Measurements from ENCODE around the gene MNAT1.

DNA sequence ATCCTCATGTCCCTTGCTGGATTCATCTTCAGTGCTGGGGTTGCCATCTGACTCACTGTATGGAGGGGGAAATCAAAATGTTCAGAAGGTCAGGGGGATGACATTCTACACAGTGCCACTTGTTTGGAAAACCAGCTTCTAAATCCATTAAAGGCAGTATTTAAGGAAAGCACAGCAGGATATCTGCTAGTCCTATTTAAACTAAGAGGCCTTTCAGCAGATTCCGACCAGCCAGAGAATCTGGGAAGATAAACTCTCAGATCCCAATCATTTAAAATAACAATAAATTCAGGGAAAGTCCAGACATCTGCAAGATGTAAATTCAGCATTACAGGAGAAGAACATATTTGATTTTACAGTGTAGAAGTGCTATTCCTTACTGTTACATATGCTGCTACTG is 14.2 kb upstream of the MNAT1 start:
- TF ChIP-seq, protein P1, sequence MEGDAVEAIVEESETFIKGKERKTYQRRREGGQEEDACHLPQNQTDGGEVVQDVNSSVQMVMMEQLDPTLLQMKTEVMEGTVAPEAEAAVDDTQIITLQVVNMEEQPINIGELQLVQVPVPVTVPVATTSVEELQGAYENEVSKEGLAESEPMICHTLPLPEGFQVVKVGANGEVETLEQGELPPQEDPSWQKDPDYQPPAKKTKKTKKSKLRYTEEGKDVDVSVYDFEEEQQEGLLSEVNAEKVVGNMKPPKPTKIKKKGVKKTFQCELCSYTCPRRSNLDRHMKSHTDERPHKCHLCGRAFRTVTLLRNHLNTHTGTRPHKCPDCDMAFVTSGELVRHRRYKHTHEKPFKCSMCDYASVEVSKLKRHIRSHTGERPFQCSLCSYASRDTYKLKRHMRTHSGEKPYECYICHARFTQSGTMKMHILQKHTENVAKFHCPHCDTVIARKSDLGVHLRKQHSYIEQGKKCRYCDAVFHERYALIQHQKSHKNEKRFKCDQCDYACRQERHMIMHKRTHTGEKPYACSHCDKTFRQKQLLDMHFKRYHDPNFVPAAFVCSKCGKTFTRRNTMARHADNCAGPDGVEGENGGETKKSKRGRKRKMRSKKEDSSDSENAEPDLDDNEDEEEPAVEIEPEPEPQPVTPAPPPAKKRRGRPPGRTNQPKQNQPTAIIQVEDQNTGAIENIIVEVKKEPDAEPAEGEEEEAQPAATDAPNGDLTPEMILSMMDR (IDR thresholded peaks at IDR 0.05), result no peak
- no peak for TF ChIP-seq TEAD4 (IDR thresholded peaks at IDR 0.05; ENCODE audit: borderline replicate concordance, insufficient read depth)
